Stimulated activated effector memory CD8-positive, alpha-beta T cell treated with anti-CD3 and anti-CD28 coated beads, Interleukin-12 subunit alpha, Interleukin-12 subunit beta, amount 100 ng/mL, for 72 hours (primary cell): ENCODE data around the gene ALDOA.

Experiments
- ATAC-seq: fragments of 150-1000 bp; cut with Tn5 transposase; 2 replicates; pipeline ENCODE4 v1.10.0; 2021
- DNase-seq, 2 donors: peaks; one replicate each; pipeline ENCODE4 v3.0.0; 2021 to 2022; ENCODE audit warnings: low spot score in 2 of 2
- H3K27ac Mint-ChIP-seq: one replicate; pipeline ENCODE4 v1.8.0; 2022; ENCODE audit warnings: mild to moderate bottlenecking, mixed read lengths
- H3K36me3 Mint-ChIP-seq: one replicate; pipeline ENCODE4 v1.8.0; 2022; ENCODE audit warnings: mild to moderate bottlenecking, mixed read lengths
- H3K4me1 Mint-ChIP-seq: one replicate; pipeline ENCODE4 v1.8.0; 2022; ENCODE audit warnings: mixed read lengths
- H3K4me3 Mint-ChIP-seq: one replicate; pipeline ENCODE4 v1.8.0; 2022; ENCODE audit warnings: mild to moderate bottlenecking, mixed read lengths
- H3K9me3 Mint-ChIP-seq: one replicate; pipeline ENCODE4 v1.8.0; 2022; ENCODE audit warnings: mixed read lengths

ALDOA gene

GRCh38 chr16:30075503-30076275 is 10.1 kb downstream of the ALDOA start, which contains the start of gene PPP4C:
Gene PPP4C, plus strand, starts transcription at chr16:30075994. Its CDS starts 384 bp downstream, at chr16:30076378.
- ATAC-seq: peak; percentile 93
- H3K27ac Mint-ChIP-seq: peak within 1 kb of the TSS; percentile 99
- H3K4me3 Mint-ChIP-seq: peak within 1 kb of the TSS; percentile 91
- H3K36me3 Mint-ChIP-seq: peaks cover 100% of the 10 kb centered on the region
- H3K9me3 Mint-ChIP-seq: no peaks in the 10 kb centered on the region
- peaks cover 36% of the 10 kb centered on the region for H3K4me1 Mint-ChIP-seq
- DNase-seq: peak; percentile 87 to 94

GRCh38 chr16:30076276-30076791 is 10.8 kb downstream of the ALDOA start:
- Mint-ChIP-seq H3K36me3 (peaks cover 100% of the 10 kb centered on the region), H3K4me3 (peak overlapping the region; percentile 91), H3K4me1 (peaks cover 36% of the 10 kb centered on the region), H3K9me3 (no peaks in the 10 kb centered on the region), H3K27ac (peak overlapping the region; percentile 99)
- DNase-seq (no peak), ATAC-seq (peak; percentile 48)

GRCh38 chr16:30077656-30078055 is 12.1 kb downstream of the ALDOA start:
- DNase-seq (no peak), ATAC-seq (no peak)
- Mint-ChIP-seq H3K4me1 (peaks cover 43% of the 10 kb centered on the region), H3K27ac (peak overlapping the region; percentile 99), H3K9me3 (no peaks in the 10 kb centered on the region), H3K4me3 (peak overlapping the region; percentile 91), H3K36me3 (peaks cover 100% of the 10 kb centered on the region)

GRCh38 chr16:30078744-30079143 is 13.2 kb downstream of the ALDOA start:
- H3K9me3 Mint-ChIP-seq: no peaks in the 10 kb centered on the region
- H3K4me3 Mint-ChIP-seq: no peak overlapping the region
- H3K36me3 Mint-ChIP-seq: peaks cover 100% of the 10 kb centered on the region
- no peak for ATAC-seq
- H3K27ac Mint-ChIP-seq: peak overlapping the region; percentile 99
- H3K4me1 Mint-ChIP-seq: peaks cover 51% of the 10 kb centered on the region
- no peak for DNase-seq

GRCh38 chr16:30079480-30079879 is 13.9 kb downstream of the ALDOA start:
- H3K36me3 Mint-ChIP-seq: peaks cover 100% of the 10 kb centered on the region
- H3K9me3 Mint-ChIP-seq: no peaks in the 10 kb centered on the region
- H3K27ac Mint-ChIP-seq: peak overlapping the region; percentile 10
- H3K4me1 Mint-ChIP-seq: peaks cover 55% of the 10 kb centered on the region
- H3K4me3 Mint-ChIP-seq: no peak overlapping the region
- ATAC-seq (no peak), DNase-seq (no peak)

GRCh38 chr16:30082545-30083090 is 17.1 kb downstream of the ALDOA start:
- DNase-seq (no peak), ATAC-seq (no peak)
- peaks cover 90% of the 10 kb centered on the region for H3K36me3 Mint-ChIP-seq
- H3K4me1 Mint-ChIP-seq: peaks cover 34% of the 10 kb centered on the region
- H3K9me3 Mint-ChIP-seq: no peaks in the 10 kb centered on the region
- no peak overlapping the region for H3K4me3 Mint-ChIP-seq
- peak overlapping the region; percentile 61 for H3K27ac Mint-ChIP-seq

- Mint-ChIP-seq H3K9me3 (no peaks in the 10 kb centered on the region), H3K27ac (no peak overlapping the region), H3K36me3 (peaks cover 85% of the 10 kb centered on the region), H3K4me3 (no peak overlapping the region), H3K4me1 (peaks cover 26% of the 10 kb centered on the region)
- DNase-seq: no peak
- ATAC-seq: peak; percentile 6
Measured at GRCh38 chr16:30083216-30084055, 17.9 kb downstream of the ALDOA start.

- peaks cover 25% of the 10 kb centered on the region for H3K4me1 Mint-ChIP-seq
- peaks cover 77% of the 10 kb centered on the region for H3K36me3 Mint-ChIP-seq
- ATAC-seq: peak; percentile 14
Measured at GRCh38 chr16:30084096-30084815, 18.7 kb downstream of the ALDOA start.

GRCh38 chr16:30084816-30085159 is 19.2 kb downstream of the ALDOA start:
- H3K4me1 Mint-ChIP-seq: peaks cover 25% of the 10 kb centered on the region
- no peak overlapping the region for H3K4me3 Mint-ChIP-seq
- H3K9me3 Mint-ChIP-seq: no peaks in the 10 kb centered on the region
- no peak for DNase-seq
- no peak overlapping the region for H3K27ac Mint-ChIP-seq
- no peak for ATAC-seq
- H3K36me3 Mint-ChIP-seq: peaks cover 72% of the 10 kb centered on the region

More at GRCh38 chr16:30084096-30084815, 18.7 kb downstream of the ALDOA start:
- Mint-ChIP-seq H3K4me3 (no peak overlapping the region), H3K27ac (no peak overlapping the region), H3K9me3 (no peaks in the 10 kb centered on the region)
- no peak for DNase-seq

- peaks cover 30% of the 10 kb centered on the region for H3K4me1 Mint-ChIP-seq
- no peak for ATAC-seq
- DNase-seq: no peak
- H3K36me3 Mint-ChIP-seq: peaks cover 67% of the 10 kb centered on the region
- H3K27ac Mint-ChIP-seq: no peak overlapping the region
- no peak overlapping the region for H3K4me3 Mint-ChIP-seq
- no peaks in the 10 kb centered on the region for H3K9me3 Mint-ChIP-seq
Measured at GRCh38 chr16:30085247-30085646, 19.7 kb downstream of the ALDOA start.

- Mint-ChIP-seq H3K4me3 (no peak overlapping the region), H3K9me3 (no peaks in the 10 kb centered on the region), H3K4me1 (peaks cover 33% of the 10 kb centered on the region), H3K36me3 (peaks cover 62% of the 10 kb centered on the region), H3K27ac (no peak overlapping the region)
- DNase-seq: no peak
- ATAC-seq: no peak
Measured at GRCh38 chr16:30085820-30086219, 20.3 kb downstream of the ALDOA start.

GRCh38 chr16:30086291-30087140 is 21.0 kb downstream of the ALDOA start:
- H3K4me1 Mint-ChIP-seq: peaks cover 36% of the 10 kb centered on the region
- no peak for ATAC-seq
- H3K27ac Mint-ChIP-seq: peak overlapping the region; percentile 73
- H3K4me3 Mint-ChIP-seq: no peak overlapping the region
- DNase-seq: no peak
- no peaks in the 10 kb centered on the region for H3K9me3 Mint-ChIP-seq
- peaks cover 55% of the 10 kb centered on the region for H3K36me3 Mint-ChIP-seq

- Mint-ChIP-seq H3K27ac (peak overlapping the region; percentile 73), H3K36me3 (peaks cover 51% of the 10 kb centered on the region), H3K9me3 (no peaks in the 10 kb centered on the region), H3K4me3 (no peak overlapping the region), H3K4me1 (peaks cover 38% of the 10 kb centered on the region)
- ATAC-seq (no peak), DNase-seq (no peak)
Measured at GRCh38 chr16:30087181-30087898, 21.8 kb downstream of the ALDOA start.
